ENCODE results near the gene BROX. TPM values are rescaled to one million over a fixed set of nuclear protein-coding genes. Genes with fewer than 3 reads are reported as not detected.
"Not testable (repeated sequence)": the region's sequence is repeated elsewhere in the genome, so short reads cannot be mapped to it uniquely, and the experiment has no call there.

BROX gene
- total RNA-seq, 2 donors from 2014 or later: 23.1 to 28.2 TPM

- intact Hi-C loops (cut with DNase I): loop anchor here in 1 of 2 donors (10.0 kb wide), 1 partner anchor 252 kb away; no protein-coding TSS in a partner anchor
- ATAC-seq (no peak), DNase-seq (no peak)
These were observed 4.0 kb downstream of the BROX start for GRCh38 chr1:222716393-222716792.

GRCh38 chr1:222728746-222729145 is 16.4 kb downstream of the BROX start:
- DNase-seq (no peak), ATAC-seq (no peak)
- intact Hi-C loops (cut with DNase I): no loop called here

GRCh38 chr1:222730866-222731265 is 18.5 kb downstream of the BROX start:
- intact Hi-C loops (cut with DNase I): no loop called here
- DNase-seq (no peak), ATAC-seq (no peak)

GRCh38 chr1:222732216-222733159 is 20.1 kb downstream of the BROX start:
- intact Hi-C loops (cut with DNase I): no loop called here
- DNase-seq (no peak), ATAC-seq (no peak)

GRCh38 chr1:222734740-222735139 is 22.4 kb downstream of the BROX start:
- ATAC-seq (no peak), DNase-seq (no peak)
- intact Hi-C loops (cut with DNase I): loop anchor here in 1 of 2 donors (5.0 kb wide), 1 partner anchor 353 kb away; no protein-coding TSS in a partner anchor

- DNase-seq: no peak
- intact Hi-C loops (cut with DNase I): loop anchor here in 1 of 2 donors (5.0 kb wide), 1 partner anchor 351 kb away; no protein-coding TSS in a partner anchor
- no peak for ATAC-seq
These were observed 24.1 kb downstream of the BROX start for GRCh38 chr1:222736470-222736869.

- intact Hi-C loops (cut with DNase I): loop anchor here in 1 of 2 donors (5.0 kb wide), 1 partner anchor 350 kb away; no protein-coding TSS in a partner anchor
- DNase-seq (no peak), ATAC-seq (no peak)
These were observed 24.6 kb downstream of the BROX start, which contains the start of gene FAM177B for GRCh38 chr1:222736972-222737371. TSS of gene FAM177B (plus strand) at chr1:222737202. CDS start at chr1:222746546, 9,344 bp downstream.

- DNase-seq: no peak
- ATAC-seq: no peak
- intact Hi-C loops (cut with DNase I): loop anchor here (2.0 to 5.0 kb wide), 2 partner anchors 343 to 348 kb away; no protein-coding TSS in a partner anchor
These were observed 27.1 kb downstream of the BROX start for GRCh38 chr1:222739465-222739864.

GRCh38 chr1:222739929-222740328 is 27.6 kb downstream of the BROX start:
- ATAC-seq (no peak), DNase-seq (no peak)
- intact Hi-C loops (cut with DNase I): loop anchor here (2.0 to 5.0 kb wide), 2 partner anchors 343 to 347 kb away; no protein-coding TSS in a partner anchor

- ATAC-seq; DNase-seq; intact Hi-C loops (cut with DNase I): not testable (repeated sequence)
These were observed 29.5 kb downstream of the BROX start for GRCh38 chr1:222741630-222742457.

- no peak for DNase-seq
- intact Hi-C loops (cut with DNase I): no loop called here
- ATAC-seq: no peak
These were observed 37.6 kb downstream of the BROX start for GRCh38 chr1:222749927-222750326.

GRCh38 chr1:222750651-222751050 is 38.3 kb downstream of the BROX start:
- intact Hi-C loops (cut with DNase I): no loop called here
- ATAC-seq (no peak), DNase-seq (no peak)

- intact Hi-C loops (cut with DNase I): no loop called here
- no peak for DNase-seq
- no peak for ATAC-seq
These were observed 38.9 kb downstream of the BROX start for GRCh38 chr1:222751255-222751654.

- ATAC-seq: peak; percentile 76 to 98
- DNase-seq: peak; percentile 62
- intact Hi-C loops (cut with DNase I): no loop called here
These were observed 42.2 kb downstream of the BROX start for GRCh38 chr1:222754366-222755139.

- intact Hi-C loops (cut with DNase I): no loop called here
- ATAC-seq (peak in 1 of 2 donors; percentile 53), DNase-seq (no peak)
These were observed 45.4 kb downstream of the BROX start for GRCh38 chr1:222757646-222758268.

GRCh38 chr1:222759451-222760035 is 47.2 kb downstream of the BROX start:
- DNase-seq: no peak
- intact Hi-C loops (cut with DNase I): no loop called here
- ATAC-seq: no peak

GRCh38 chr1:222761083-222761482 is 48.7 kb downstream of the BROX start:
- ATAC-seq (no peak), DNase-seq (no peak)
- intact Hi-C loops (cut with DNase I): no loop called here

- intact Hi-C loops (cut with DNase I); DNase-seq; ATAC-seq: not testable (repeated sequence)
These were observed 49.8 kb downstream of the BROX start for GRCh38 chr1:222762178-222762577.
